HG03354 (cell line): ENCODE data around the gene TMIGD3.
"Not testable (repeated sequence)": the region's sequence is repeated elsewhere in the genome, so short reads cannot be mapped to it uniquely, and the experiment has no call there.

ENCODE experiments used
- ATAC-seq: cut with Tn5 transposase; IDR thresholded peaks from one replicate; pipeline ENCODE4 v1.9.1; 2021; ENCODE audit warnings: mild to moderate bottlenecking; ENCODE audit not compliant: unreplicated experiment, poor library complexity, severe bottlenecking

TMIGD3 gene

GRCh38 chr1:111503585-111504060 lies at the start of gene TMIGD3, which contains the start of gene ADORA3:
Gene TMIGD3 (minus strand): TSS chr1:111503633. CDS start chr1:111503354, 279 bp downstream.
Gene ADORA3 (minus strand): TSS chr1:111503633. CDS start chr1:111503354, 279 bp downstream.
- ATAC-seq = no peak

GRCh38 chr1:111553196-111553595 lies 49.8 kb upstream of the TMIGD3 start:
- ATAC-seq = no peak

GRCh38 chr1:111552587-111552986 lies 49.2 kb upstream of the TMIGD3 start:
- no peak for ATAC-seq

DNA sequence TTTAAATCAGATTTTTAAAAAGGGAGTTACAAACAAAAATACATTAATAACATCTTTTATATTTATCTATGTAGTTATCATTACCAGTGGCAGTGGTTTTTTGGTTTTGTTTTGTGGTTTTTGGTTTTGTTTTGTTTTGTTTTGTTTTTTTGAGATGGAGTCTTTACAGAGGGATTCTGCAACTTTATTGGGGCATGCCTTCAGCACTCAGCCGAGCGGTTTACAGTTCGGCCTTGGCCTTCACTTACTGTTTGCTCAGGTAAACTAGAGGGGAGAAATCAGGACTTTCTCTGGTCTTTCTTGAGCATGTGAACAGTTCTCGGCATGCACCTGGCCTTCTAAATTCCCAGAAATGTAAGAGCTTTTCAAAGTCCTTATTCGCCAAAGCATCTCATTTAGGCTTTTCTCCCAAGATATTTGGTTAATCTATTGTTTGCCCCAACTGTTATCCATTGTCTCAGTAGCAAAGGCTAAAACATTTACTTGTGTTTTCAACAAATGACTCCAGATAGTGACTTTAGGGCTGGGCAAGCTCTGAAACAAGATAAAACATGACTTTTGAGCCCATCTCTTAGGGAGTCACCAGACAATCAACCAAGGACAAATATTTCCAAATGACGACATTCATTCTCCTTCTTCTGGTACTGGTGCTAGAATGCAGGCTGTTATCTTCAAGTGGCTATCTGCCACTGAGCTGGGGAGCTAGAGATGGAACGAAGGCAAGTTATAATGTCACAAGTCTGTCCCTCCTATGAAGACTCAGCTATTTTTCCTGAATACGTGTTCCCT lies 48.4 kb upstream of the TMIGD3 start:
- ATAC-seq = no peak

DNA sequence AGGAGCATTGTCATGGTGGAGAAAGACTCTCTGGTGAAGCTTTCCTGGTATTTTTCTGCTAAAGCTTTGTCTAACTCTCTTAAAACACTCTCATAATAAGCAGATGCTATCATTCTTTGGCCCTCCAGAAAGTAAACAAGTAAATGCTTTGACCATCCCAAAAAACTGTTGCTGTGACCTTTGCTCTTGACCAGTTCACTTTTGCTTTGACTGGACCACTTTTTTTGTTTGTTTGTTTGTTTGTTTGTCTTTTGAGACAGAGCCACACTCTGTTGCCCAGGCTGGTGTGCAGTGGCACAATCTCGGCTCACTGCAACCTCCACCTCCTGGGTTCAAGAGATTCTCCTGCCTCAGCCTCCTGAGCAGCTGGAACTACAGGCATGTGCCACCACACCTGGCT lies 44.4 kb upstream of the TMIGD3 start:
- ATAC-seq = not testable (repeated sequence)

DNA sequence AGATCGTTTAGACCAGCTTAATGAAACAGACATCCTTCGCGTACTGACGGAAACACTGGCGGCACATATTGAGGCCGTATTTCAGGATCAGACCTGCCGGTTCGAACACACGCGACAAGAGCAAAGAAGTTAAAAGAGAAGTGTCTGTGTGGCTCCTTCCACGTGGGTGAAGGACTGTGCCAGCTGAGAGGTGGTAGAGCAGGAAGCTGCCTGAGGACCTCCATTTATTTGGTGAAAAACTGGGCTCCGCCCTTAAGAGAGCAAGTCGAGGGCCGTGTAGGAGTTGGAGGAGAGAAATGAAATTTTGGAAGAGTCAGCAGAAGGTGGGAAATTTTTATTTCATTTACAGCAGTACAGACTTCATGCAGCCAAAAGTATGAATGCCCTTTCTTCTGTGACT lies 38.8 kb upstream of the TMIGD3 start:
- ATAC-seq = no peak

DNA sequence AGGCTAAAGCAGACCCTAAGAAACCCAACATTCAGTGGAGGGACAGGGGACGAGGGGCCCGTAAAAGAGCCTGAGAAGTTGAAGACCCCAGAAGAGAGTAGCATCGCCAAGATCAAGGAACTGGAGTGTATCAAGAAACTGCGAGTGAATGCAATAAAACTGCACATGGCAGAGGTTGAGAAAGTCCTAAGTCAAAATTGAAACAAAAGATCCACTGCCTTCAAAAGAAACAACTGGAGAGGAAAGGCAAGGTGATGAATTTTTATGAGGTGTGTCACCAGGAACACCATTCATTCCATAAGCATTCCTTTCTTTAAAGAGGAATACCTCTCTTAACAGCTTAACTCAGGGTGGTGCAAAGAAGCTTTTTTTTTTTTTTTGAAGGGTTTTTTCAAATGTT lies 38.3 kb upstream of the TMIGD3 start:
- no peak for ATAC-seq

- no peak for ATAC-seq
Observed at GRCh38 chr1:111540928-111541327, 37.5 kb upstream of the TMIGD3 start.

DNA sequence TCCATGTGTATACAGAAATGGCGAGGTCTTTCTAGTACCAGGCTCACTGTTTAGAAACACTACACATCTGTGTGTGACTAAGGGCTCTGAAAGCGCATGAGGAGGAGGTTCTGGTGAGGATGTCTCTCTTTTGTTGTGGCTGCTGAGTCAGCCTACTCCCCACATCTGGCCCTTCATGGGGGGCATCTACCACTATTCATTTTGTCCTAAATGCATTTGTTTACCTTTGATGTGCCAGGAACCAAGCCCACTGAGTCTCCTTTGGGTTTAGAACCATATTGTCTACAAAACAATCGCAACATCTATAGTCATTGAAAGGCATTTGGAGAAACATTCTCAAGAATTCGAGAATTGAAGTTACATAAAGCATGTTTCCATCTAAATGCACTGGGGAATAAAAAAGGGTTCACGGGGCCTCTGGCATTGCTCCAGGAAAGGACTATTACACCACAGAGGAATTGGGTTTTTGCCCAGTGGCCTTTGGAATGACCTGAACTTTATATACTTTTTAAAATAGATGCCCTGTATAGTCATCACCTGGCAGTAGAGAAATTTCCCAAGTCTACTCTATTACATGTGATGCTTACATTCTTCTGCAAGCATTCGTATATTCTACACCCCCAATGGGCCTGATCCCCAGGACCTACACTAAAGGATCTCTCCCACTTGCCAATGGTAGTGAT lies 35.1 kb upstream of the TMIGD3 start:
- ATAC-seq = no peak

GRCh38 chr1:111535256-111536191 lies 32.1 kb upstream of the TMIGD3 start:
- ATAC-seq = no peak

DNA sequence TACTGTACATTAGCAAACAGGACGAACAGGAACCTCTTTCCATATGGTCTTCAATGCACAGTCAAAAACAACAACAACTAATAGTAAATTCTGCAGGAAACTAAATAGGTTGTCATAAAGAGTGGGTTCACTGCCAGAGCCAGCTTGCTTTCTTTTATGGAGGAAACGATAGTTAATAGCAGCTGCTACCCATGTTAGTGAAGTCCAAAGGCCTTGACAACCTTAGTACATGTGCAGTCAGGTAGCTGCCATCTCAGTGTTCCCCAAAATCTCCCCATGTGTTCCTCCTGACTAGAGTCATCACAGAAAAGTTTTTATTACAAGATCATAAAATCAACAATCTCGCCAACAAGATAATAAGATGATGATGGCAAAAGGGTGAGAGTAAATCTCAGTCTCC lies 16.6 kb upstream of the TMIGD3 start:
- ATAC-seq = no peak

DNA sequence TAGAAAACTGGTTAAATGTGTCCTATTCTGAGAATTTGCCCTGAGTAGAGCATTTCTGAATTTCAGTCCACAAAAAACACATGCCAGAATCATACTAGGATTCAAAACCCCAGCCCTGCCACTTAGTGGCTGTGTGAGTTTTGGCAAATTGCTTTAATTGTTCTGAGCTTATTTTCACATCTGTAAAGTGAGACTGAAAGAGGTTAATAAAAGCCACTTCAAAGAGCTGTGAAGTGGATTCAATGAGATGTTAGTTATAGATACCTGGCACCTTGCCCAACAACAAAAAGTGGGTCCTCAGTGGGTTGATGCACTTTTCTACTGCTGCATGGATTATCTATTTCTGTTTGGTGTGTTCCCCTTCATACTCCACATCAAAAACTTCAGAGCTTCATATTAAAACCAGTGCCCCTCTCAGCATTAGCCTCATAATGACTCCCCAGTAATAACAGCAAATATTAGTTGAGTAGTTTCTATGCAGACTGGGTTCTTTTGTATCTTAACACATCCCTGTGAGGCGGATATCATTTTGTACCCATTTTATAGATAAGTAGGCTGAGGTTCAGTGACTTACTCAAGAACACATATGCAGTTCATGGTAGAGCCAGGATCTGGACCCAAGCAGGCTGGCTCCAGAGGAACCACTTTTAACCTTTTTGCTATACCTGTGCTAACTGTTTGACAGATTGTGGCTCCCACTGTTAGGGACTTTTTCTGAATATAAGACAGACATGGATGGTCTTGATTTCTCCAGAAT lies 14.2 kb upstream of the TMIGD3 start:
- no peak for ATAC-seq

- peak; percentile 56 for ATAC-seq
Observed at GRCh38 chr1:111516005-111516535, 12.6 kb upstream of the TMIGD3 start.

DNA sequence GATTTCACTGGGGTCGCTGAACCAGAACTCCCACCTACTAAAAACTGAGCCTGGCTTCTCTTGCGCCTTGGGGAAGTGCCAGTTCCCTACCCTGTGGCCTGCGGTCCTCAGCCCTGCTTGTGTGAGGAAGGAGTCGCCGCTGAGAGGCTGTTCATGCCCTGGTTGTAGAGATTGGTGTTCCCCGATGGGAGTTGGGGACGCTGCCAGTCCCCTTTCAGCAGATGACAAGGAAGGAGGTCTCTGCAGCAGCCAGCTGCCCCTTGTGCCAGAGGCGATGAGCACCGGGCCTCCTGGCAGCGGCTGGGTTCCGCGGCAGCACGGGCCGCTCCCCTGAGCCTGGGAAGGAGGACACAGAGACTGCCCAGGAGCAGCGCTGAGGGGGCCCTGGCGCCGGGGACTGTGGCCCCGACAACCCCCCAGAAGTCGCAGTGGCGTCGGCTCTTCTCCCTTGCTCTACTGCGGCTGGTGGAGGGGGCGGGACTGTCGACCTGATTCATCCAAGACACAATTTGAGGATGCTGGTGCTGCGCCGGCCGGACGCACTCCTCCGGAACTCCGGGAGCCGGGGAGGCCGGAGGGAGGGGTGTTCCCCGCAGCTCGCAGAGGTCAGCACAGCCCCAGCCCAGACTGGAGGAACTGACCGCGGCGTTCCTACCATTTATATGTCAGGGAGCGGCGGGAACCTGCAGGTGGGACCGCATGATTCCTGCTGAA lies 12.0 kb upstream of the TMIGD3 start:
- peak; percentile 22 for ATAC-seq

- ATAC-seq = no peak
Observed at GRCh38 chr1:111513410-111514020, 10.1 kb upstream of the TMIGD3 start.

DNA sequence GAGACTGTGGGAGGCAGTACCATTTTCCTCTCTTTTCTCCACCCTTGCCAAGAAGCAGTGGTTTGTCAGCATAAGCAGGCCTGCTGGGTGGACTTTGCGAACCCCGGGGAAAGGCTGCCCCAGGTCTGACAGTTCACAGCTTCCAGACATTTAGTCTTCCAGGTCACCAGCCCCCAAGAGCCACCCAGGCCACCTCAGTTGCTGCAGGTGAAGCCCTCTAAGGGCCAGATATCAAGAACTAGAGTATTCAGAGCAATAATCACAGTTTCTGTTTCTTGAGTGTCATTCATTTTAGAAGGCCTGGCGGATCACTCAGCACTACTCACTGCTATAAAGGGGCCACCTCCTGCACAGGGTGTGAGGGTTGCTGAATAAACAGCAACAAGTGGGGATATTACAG lies 9.5 kb upstream of the TMIGD3 start:
- ATAC-seq = no peak

- ATAC-seq = no peak
Observed at GRCh38 chr1:111512132-111512889, 8.9 kb upstream of the TMIGD3 start.
